ENCODE results near the gene CYP11A1. TPM values are rescaled to one million over a fixed set of nuclear protein-coding genes. Genes with fewer than 3 reads are reported as not detected.

Gene CYP11A1
- total and polyA plus RNA-seq, 10 of the 15 experiments (the other 5 are each of a cell fraction or from before 2014, with no cell fraction given) = 0.11 to 1.2 (median 0.23) TPM; not detected in 5

DNA sequence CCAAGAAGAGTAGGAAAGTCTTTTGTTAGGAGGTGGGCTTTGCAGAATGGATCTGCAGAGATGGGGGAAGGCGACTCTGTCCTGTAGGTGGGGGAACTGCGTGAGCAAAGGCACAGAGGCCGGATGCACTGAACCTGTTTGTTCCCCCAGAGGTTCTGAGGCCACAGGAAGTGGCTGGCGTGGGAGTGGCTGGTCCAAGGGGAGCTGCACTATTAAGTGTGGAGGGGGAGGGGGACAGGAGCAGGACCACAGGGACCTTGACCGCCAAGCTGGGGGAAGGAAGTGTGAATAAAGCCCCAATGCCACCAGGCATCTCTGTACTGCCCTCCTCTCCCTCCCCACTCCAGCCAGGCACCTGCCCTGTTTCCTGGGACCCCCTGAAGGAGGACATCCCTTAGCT lies 51.8 kb downstream of the CYP11A1 start:
- in situ Hi-C loops (cut with MboI) = no loop called here
- H3K4me1 ChIP-seq (ENCODE audit: control insufficient read depth, insufficient read depth, low read length) = peaks cover 52% of the 10 kb centered on the region
- peak; percentile 38; the same call in 1 of the 2 replicates for TF ChIP-seq GATAD2B (conservative IDR thresholded peaks at IDR 0.05; ENCODE audit: low read depth)
- TF ChIP-seq NR2F1 (conservative IDR thresholded peaks at IDR 0.05) = peak; percentile 65
- TF ChIP-seq, protein P1, sequence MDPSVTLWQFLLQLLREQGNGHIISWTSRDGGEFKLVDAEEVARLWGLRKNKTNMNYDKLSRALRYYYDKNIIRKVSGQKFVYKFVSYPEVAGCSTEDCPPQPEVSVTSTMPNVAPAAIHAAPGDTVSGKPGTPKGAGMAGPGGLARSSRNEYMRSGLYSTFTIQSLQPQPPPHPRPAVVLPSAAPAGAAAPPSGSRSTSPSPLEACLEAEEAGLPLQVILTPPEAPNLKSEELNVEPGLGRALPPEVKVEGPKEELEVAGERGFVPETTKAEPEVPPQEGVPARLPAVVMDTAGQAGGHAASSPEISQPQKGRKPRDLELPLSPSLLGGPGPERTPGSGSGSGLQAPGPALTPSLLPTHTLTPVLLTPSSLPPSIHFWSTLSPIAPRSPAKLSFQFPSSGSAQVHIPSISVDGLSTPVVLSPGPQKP (IDR thresholded peaks at IDR 0.05; ENCODE audit: low read depth, low read length) = no peak
- TF ChIP-seq CEBPB (IDR thresholded peaks at IDR 0.05; ENCODE audit: borderline replicate concordance in 1 of 2, low read depth in 2 of 2, low read length in 2 of 2) = no peak
- TF ChIP-seq SMC3 (IDR thresholded peaks at IDR 0.05; ENCODE audit: borderline replicate concordance, low read length) = no peak
- TF ChIP-seq, protein P2, sequence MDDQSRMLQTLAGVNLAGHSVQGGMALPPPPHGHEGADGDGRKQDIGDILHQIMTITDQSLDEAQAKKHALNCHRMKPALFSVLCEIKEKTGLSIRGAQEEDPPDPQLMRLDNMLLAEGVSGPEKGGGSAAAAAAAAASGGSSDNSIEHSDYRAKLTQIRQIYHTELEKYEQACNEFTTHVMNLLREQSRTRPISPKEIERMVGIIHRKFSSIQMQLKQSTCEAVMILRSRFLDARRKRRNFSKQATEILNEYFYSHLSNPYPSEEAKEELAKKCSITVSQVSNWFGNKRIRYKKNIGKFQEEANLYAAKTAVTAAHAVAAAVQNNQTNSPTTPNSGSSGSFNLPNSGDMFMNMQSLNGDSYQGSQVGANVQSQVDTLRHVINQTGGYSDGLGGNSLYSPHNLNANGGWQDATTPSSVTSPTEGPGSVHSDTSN (IDR thresholded peaks at IDR 0.05; ENCODE audit: insufficient replicate concordance, low read depth, low read length) = no peak
- no peak for TF ChIP-seq ZNF274 (IDR thresholded peaks at IDR 0.05; ENCODE audit: insufficient read depth, insufficient read length)
- TF ChIP-seq YY1 (IDR thresholded peaks at IDR 0.05; ENCODE audit: low read depth, low read length) = no peak
- TF ChIP-seq HSF1 (IDR thresholded peaks at IDR 0.05; ENCODE audit: low read depth, low read length) = no peak
- TF ChIP-seq RFX5 (IDR thresholded peaks at IDR 0.05; ENCODE audit: low read depth, low read length) = no peak
- TF ChIP-seq ATF7 (IDR thresholded peaks at IDR 0.05; ENCODE audit: low read depth) = peak; percentile 38; the same call in 1 of the 2 replicates
- no peak for TF ChIP-seq MEF2A (IDR thresholded peaks at IDR 0.05; ENCODE audit: insufficient read depth, low read depth, low read length)
- no peak for TF ChIP-seq MYB (IDR thresholded peaks at IDR 0.05; ENCODE audit: borderline replicate concordance, low read depth, low read length)
- TF ChIP-seq IKZF1 (conservative IDR thresholded peaks at IDR 0.05) = peak; percentile 79
- peak; percentile 72 for TF ChIP-seq RUNX3 (IDR thresholded peaks at IDR 0.05; ENCODE audit: low read length)
- TF ChIP-seq, protein P3, sequence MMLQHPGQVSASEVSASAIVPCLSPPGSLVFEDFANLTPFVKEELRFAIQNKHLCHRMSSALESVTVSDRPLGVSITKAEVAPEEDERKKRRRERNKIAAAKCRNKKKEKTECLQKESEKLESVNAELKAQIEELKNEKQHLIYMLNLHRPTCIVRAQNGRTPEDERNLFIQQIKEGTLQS (IDR thresholded peaks at IDR 0.05; ENCODE audit: borderline replicate concordance, extremely low read depth, low read depth, low read length) = no peak
- 0 out of 2 replicates have a peak, but pooled peaks have one; percentile 32 for TF ChIP-seq POLR2A (IDR thresholded peaks at IDR 0.05; ENCODE audit: low read depth, low read length)
- no peak for TF ChIP-seq ASH2L (IDR thresholded peaks at IDR 0.05; ENCODE audit: borderline replicate concordance, low read depth)

More for the DNA sequence above, 51.8 kb downstream of the CYP11A1 start:
- no peaks in the 10 kb centered on the region for H3K36me3 ChIP-seq (ENCODE audit: control insufficient read depth in 2 of 2, insufficient read depth in 2 of 2, low read length in 1 of 2)
- H3K4me3 ChIP-seq = peak overlapping the region; percentile 51; the same call in 1 of the 2 replicates
- peak; percentile 58 for DNase-seq (ENCODE audit: low read depth, low spot score)
- BruUV-seq (replicated peaks) = no TSS peak
- ATAC-seq = peak; percentile 83
- H3K27me3 ChIP-seq (replicated peaks in 1 of 2; ENCODE audit: control insufficient read depth in 2 of 2, insufficient read depth in 2 of 2, low read length in 1 of 2) = no peaks in the 10 kb centered on the region
- intact Hi-C loops (cut with micrococcal nuclease; ENCODE audit: unreplicated experiment) = no loop called here
- no peaks in the 10 kb centered on the region for H4K20me1 ChIP-seq (ENCODE audit: control insufficient read depth, insufficient read depth)
- ChIA-PET POLR2A (no interaction called here), SMC1A (ENCODE audit: uncharacterized antibody, unreplicated experiment) (interaction anchor here (1.6 kb wide), 1 partner anchor 122 kb away, joined by 3 read pairs; no protein-coding TSS in a partner anchor), RAD21 (ENCODE audit: unreplicated experiment) (interaction anchor here (0.8 kb wide), 1 partner anchor 321 kb away, joined by 4 read pairs; the partner anchor contains the start of gene PML), CTCF (interaction anchor here (1.3 to 2.2 kb wide), 3 partner anchors 12 to 343 kb away, joined by 3 to 5 read pairs (median 4); no protein-coding TSS in a partner anchor)
- WGBS (ENCODE audit: insufficient coverage, insufficient replicate concordance, low lambda C conversion rate, missing lambda C conversion rate) = 2% methylated on average over 5 of the region's 5 CpGs
- H3K4me2 ChIP-seq (ENCODE audit: control insufficient read depth, insufficient read depth) = peak overlapping the region; percentile 75
- H3K9me3 ChIP-seq (replicated peaks; ENCODE audit: control insufficient read depth, insufficient read depth, low read length) = no peaks in the 10 kb centered on the region
- no peak overlapping the region for H3K9ac ChIP-seq (ENCODE audit: control insufficient read depth, insufficient read depth, low read length)
- FAIRE-seq = no peak
- H2AFZ ChIP-seq (ENCODE audit: control insufficient read depth, low read depth, low read length) = peak overlapping the region; percentile 76
- no peaks in the 10 kb centered on the region for H3K79me2 ChIP-seq (ENCODE audit: control insufficient read depth, insufficient read depth, low read length)
- peak overlapping the region; percentile 71 for H3K27ac ChIP-seq (ENCODE audit: control insufficient read depth, insufficient read depth)
